Skeletal muscle satellite cell (primary cell): ENCODE data around the gene SCNN1A.

Experiments used
- H3K27me3 ChIP-seq: 2 replicates; pipeline ENCODE4 v1.7.0; 2013; ENCODE audit warnings: low read length; ENCODE audit not compliant: control insufficient read depth, insufficient read depth
- H3K36me3 ChIP-seq: 2 replicates; pipeline ENCODE4 v1.7.0; 2013; ENCODE audit warnings: mild to moderate bottlenecking, control low read depth, low read length; ENCODE audit not compliant: insufficient read depth
- H3K4me1 ChIP-seq: 2 replicates; pipeline ENCODE4 v1.7.0; 2013; ENCODE audit warnings: low read length; ENCODE audit not compliant: control insufficient read depth, insufficient read depth
- H3K4me2 ChIP-seq: 2 replicates; pipeline ENCODE4 v1.7.0; 2013; ENCODE audit warnings: mild to moderate bottlenecking, low read length
- H3K4me3 ChIP-seq: 2 replicates; pipeline ENCODE4 v1.7.0; 2013; ENCODE audit warnings: low read length
- H3K9ac ChIP-seq: 2 replicates; pipeline ENCODE4 v1.7.0; 2013; ENCODE audit warnings: mild to moderate bottlenecking, low read depth, low read length, moderate library complexity
- H3K9me3 ChIP-seq: replicated peaks from 2 replicates; pipeline ENCODE4 v1.7.0; 2013; ENCODE audit warnings: mild to moderate bottlenecking, control low read depth, low read length

The SCNN1A gene

DNA sequence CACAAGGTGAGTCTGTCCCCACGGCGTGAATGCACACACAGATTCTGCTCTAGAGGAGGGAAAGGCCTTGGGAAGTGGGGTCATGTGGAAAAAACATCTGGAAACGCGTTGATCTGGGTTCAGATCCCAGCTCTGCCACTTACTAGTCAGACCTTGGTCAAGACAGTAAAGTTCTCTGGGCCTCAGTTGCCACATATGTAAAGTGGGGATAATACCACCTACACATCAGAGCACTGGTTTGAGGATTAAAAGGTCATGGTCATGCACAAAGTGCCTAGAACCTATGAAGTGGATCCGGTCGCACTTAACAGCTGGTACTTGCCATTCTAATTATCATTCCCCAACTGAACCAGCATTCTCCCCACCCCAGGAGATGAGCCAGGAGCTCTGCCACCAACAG is 60.2 kb downstream of the SCNN1A start:
- Histone ChIP-seq H3K4me3 (no peak overlapping the region), H3K27me3 (peaks cover 11% of the 10 kb centered on the region), H3K9me3 (no peaks in the 10 kb centered on the region), H3K9ac (no peak overlapping the region), H3K4me2 (no peak overlapping the region), H3K4me1 (peaks cover 7% of the 10 kb centered on the region), H3K36me3 (no peaks in the 10 kb centered on the region)

DNA sequence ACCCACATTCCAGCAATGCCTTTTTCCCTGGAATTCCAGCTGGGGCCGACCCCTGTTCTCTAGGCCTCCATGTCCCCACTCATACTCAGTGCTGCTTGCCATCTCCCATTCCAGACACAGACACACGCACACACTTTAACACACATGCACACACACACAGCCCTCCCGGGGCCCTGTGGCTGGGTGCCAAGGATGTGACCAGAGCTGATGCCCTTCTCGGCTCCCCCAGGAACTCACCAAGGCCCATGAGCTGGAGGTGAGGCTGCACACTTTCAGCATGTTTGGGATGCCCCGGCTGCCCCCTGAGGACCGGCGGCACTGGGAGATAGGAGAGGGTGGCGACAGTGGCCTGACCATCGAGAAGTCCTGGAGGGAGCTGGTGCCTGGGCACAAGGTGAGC is 60.6 kb downstream of the SCNN1A start:
- Histone ChIP-seq H3K36me3 (no peaks in the 10 kb centered on the region), H3K4me2 (no peak overlapping the region), H3K9me3 (no peaks in the 10 kb centered on the region), H3K27me3 (peaks cover 14% of the 10 kb centered on the region), H3K9ac (no peak overlapping the region), H3K4me1 (peaks cover 7% of the 10 kb centered on the region), H3K4me3 (no peak overlapping the region)

DNA sequence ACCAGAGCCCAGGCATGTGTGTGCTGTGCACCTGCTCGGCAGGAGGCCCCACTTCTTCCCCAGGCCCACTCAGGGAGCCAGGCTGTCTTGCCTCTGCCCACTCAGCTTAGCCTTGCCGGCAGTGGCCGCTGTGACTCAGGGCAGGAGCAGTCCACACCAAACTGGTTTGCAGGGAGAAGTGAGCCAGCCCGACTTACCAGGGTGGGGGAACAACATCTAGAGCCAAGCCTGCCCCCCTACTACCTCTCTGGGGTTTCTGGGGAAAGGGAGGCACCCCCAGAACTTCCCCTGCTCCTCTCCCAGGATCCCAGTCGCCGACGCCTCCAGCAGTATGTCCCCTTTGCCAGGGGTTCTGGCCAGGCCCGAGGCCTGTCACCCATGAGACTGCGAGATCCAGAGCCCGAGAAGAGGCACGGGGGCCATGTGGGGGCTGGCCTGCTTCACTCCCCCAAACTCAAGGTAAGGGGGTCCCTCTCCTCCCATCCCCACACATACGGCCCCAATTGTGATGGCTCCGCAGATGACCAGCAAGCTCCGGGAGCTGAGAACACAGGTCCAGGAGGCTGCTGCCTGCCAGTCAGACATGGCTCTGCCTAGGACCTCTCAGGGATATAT is 61.9 kb downstream of the SCNN1A start:
- Histone ChIP-seq H3K4me1 (peaks cover 7% of the 10 kb centered on the region), H3K9me3 (no peaks in the 10 kb centered on the region), H3K27me3 (peaks cover 21% of the 10 kb centered on the region), H3K36me3 (no peaks in the 10 kb centered on the region), H3K9ac (no peak overlapping the region), H3K4me3 (no peak overlapping the region), H3K4me2 (no peak overlapping the region)

DNA sequence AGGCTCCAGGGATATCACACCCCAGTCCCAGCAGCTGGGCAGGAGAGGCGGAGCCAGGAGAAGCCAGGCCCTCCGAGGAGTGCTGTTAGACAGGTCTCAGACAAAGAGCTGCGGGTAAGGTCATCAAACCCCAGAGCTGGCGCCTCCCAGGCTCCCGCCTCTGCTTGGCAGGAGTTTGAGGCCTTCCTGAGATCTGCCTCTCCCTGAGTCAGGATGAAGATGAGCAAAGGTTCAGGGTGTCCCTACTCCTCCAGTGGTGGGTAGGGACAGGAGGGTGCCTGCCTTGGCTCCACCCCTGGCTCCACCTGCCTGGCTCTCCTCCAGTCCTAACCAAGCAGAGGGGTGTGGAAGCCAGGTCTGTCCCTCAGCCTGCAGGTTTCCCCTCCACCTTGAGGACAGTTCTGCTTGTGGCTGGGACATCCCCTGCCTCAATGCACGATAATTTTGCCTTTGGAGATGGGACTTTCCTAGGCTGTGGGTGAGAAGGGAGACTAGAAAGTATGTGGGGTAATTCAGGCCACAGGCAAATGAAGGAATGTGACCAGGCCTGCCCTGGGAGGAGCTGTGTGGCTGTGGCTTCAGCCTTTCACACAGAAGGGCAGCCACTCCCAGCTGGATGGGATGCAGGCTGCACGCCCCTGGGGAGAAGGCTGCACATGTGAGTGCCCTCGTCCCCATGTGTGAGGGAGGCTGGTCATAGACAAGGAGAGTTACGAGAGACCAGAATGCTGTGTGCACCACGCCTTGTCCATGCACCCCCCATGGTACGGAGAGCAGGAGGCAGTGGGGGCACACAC is 62.6 kb downstream of the SCNN1A start:
- Histone ChIP-seq H3K36me3 (no peaks in the 10 kb centered on the region), H3K4me2 (no peak overlapping the region), H3K9ac (no peak overlapping the region), H3K27me3 (peaks cover 21% of the 10 kb centered on the region), H3K4me3 (no peak overlapping the region), H3K4me1 (peaks cover 7% of the 10 kb centered on the region), H3K9me3 (no peaks in the 10 kb centered on the region)

DNA sequence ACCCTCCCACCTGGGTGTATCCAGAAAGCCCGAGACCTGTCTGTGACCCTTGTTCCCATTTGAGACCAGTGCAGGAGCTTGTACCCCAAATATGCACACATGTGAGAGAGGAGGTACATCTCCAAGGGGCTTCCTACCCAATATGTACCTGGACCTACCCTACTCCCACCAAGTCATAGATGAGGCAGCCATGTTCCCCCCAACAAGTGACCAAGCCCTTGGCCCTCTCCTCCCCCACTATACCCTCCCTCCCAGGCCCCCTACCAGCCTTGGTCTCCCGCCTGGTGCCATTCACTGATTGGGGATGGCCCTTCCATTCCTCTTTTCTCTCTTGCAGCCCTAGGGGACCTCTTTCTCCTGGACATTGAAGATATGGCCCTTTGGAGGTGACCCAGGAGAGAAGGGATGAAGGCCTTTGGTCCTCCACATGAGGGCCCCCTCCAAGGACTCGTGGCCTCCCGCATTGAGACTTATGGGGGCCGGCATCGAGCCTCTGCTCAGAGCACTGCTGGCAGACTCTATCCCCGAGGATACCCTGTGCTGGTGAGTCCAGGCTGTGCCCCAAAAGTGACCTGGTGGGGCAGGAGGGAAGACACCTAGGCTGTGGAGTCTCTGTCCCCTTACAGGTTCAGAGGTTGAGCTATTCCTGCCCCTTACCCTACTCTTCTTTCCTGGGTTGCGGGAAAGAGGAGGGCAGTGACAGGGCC is 63.4 kb downstream of the SCNN1A start:
- H3K9me3 ChIP-seq: no peaks in the 10 kb centered on the region
- H3K27me3 ChIP-seq: peaks cover 21% of the 10 kb centered on the region
- H3K4me1 ChIP-seq: peaks cover 7% of the 10 kb centered on the region
- no peak overlapping the region for H3K4me2 ChIP-seq
- no peak overlapping the region for H3K4me3 ChIP-seq
- H3K36me3 ChIP-seq: no peaks in the 10 kb centered on the region
- no peak overlapping the region for H3K9ac ChIP-seq

DNA sequence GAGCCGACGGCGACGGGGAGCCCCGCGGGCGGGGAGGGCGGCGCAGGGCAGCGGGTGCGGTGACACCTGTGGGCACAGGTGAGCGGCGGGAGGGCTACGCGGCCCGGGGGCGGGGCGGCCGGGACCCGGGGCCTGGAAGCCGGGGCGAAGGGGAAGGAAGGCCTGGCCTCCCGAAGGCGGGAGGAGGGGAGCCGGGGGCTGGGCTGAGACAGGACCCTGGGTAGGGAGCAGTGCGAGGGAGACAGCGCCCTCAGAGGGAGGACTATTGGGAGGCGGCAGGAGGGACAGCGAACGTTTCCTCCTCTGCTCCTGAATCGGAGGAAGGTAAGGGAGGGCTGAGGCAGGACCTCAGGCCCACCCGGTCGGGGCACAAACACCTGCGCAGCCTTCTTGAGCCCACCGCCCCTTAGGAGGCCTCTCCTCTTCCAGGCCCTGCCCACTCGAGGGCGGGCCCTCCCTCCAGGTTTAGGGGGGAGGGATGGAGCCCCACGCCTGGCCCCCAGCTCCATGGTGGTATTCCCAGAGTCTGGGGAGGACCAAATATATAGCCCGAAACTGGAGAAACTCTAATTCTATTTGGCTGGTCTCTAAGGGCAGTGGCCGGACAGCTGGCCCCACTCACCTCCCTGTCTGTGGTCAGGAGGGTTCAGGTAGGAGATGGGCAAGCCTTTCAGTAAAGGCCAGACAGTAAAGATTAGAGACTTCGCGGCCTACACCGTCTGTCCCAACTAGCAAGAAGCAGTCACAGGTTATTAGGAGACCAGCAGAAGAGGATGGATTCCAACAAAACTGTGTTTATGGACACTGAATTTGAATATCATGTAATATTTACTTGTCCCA is 64.4 kb downstream of the SCNN1A start:
- peaks cover 7% of the 10 kb centered on the region for H3K4me1 ChIP-seq
- H3K9ac ChIP-seq: no peak overlapping the region
- peak overlapping the region; percentile 52 for H3K4me2 ChIP-seq
- no peaks in the 10 kb centered on the region for H3K9me3 ChIP-seq
- peak overlapping the region; percentile 30 for H3K4me3 ChIP-seq
- peaks cover 21% of the 10 kb centered on the region for H3K27me3 ChIP-seq
- no peaks in the 10 kb centered on the region for H3K36me3 ChIP-seq

DNA sequence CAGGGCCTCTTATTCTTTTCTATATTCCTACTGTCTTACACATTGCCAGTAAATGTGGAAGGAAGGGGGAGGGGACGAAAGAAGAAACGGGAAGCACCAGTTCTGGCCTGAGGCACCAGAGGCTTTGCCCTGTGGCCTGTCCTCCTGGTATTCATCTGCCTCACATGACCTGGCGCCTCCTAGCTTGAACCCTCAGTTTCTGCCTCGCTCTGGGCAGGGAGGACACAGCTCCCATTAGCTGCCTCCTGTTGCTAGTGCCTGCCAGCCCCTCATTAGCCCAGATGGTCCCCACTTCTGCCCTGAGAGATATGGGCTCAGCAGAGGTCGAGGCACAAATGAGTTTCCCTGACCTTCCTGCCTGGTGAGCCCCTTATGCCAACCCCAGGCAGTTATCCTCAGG is 67.8 kb downstream of the SCNN1A start:
- Histone ChIP-seq H3K4me1 (no peaks in the 10 kb centered on the region), H3K4me2 (no peak overlapping the region), H3K36me3 (no peaks in the 10 kb centered on the region), H3K9me3 (no peaks in the 10 kb centered on the region), H3K27me3 (peaks cover 35% of the 10 kb centered on the region), H3K4me3 (no peak overlapping the region), H3K9ac (no peak overlapping the region)

DNA sequence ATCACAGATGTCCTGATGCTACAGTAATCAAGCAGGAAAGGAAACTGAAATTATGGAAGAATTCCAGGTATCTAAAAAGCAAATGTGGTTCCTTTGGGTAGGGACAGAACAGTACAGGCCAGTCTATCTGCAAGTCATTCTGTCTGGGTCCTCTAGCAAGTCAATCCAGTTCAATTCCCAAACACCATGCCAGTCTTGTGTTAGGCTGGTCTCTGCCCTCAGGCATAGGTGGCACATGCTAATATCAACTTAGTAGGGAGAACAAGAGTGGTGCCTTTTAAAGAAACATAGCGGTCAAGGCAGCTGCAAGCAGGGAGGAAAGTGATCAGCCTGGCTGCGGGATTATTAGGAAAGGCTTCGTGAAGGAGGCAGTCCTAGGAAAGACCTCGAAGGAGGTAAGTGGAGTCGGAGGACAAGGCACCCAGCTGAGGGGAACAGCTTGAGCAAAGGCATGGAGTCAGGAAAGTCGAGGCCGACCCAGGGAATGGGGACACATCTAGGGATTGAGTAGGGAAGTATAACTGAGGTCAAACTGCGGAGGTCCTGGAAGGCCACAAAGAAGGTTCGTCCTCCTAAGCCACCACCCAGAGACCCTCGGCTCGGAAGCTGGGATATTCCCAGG is 68.7 kb downstream of the SCNN1A start:
- H3K27me3 ChIP-seq: peaks cover 35% of the 10 kb centered on the region
- H3K4me1 ChIP-seq: no peaks in the 10 kb centered on the region
- H3K4me3 ChIP-seq: no peak overlapping the region
- H3K36me3 ChIP-seq: no peaks in the 10 kb centered on the region
- no peak overlapping the region for H3K4me2 ChIP-seq
- no peaks in the 10 kb centered on the region for H3K9me3 ChIP-seq
- H3K9ac ChIP-seq: no peak overlapping the region

DNA sequence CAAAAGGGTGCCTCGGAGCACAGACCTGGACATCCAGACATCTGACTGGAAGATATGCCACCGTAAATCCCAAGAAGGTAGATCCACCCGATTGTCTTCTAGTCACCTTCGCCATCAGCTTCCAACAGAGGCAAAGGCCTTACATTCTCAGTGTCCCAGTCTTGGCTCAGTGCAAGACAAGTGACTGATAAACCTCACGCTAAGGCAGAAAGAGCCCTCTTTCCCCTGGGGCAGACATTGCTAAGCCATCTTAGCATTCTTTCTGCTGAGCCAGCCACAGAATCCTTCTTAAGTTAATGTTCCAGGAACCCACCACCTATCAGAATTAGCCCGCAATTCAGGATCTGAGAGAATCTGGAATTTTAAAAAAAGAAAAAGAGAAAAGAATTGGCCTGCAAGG is 69.2 kb downstream of the SCNN1A start:
- no peaks in the 10 kb centered on the region for H3K9me3 ChIP-seq
- H3K4me2 ChIP-seq: no peak overlapping the region
- H3K27me3 ChIP-seq: peaks cover 31% of the 10 kb centered on the region
- no peaks in the 10 kb centered on the region for H3K36me3 ChIP-seq
- no peak overlapping the region for H3K9ac ChIP-seq
- no peak overlapping the region for H3K4me3 ChIP-seq
- H3K4me1 ChIP-seq: no peaks in the 10 kb centered on the region

DNA sequence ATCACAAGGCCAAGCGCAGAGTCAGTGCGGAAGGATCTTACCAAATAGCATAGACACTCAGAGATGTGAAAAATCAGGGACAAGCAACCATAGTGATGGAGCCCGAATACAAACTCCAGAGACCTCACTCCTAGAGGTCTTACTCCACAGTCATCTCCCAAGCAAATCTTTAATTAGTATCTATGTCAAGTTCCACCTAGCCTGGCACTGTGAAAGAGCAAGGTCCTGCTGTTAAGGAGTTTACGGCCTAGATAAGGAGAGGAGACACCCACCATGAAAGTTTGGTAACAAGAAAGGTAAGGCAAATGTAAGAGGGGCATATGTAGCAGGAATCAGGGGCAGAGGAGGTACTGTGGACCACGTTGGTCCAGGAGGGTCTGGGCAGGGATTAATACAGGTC is 72.3 kb downstream of the SCNN1A start:
- Histone ChIP-seq H3K4me1 (no peaks in the 10 kb centered on the region), H3K9ac (no peak overlapping the region), H3K9me3 (no peaks in the 10 kb centered on the region), H3K36me3 (no peaks in the 10 kb centered on the region), H3K27me3 (peaks cover 13% of the 10 kb centered on the region), H3K4me2 (no peak overlapping the region), H3K4me3 (no peak overlapping the region)

DNA sequence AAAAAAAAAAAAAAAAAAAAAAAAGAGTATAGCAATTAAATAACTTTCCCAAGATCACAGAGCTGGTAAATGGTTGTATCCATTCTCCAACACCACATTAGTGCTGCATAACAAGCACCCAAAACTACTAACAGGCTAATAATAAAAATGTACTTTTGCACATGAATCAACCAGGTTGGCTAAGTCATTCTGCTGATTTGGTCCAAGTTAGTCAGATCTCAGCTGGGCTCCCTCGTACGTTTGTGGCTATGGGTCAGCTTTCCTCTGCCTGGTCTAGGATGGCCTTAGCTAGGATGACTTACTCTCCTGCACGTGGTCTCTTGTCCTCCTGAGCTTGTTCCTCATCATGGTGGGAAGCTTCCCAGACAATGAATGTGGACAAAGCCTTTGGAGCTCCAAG is 72.7 kb downstream of the SCNN1A start:
- no peaks in the 10 kb centered on the region for H3K9me3 ChIP-seq
- H3K4me3 ChIP-seq: no peak overlapping the region
- no peaks in the 10 kb centered on the region for H3K36me3 ChIP-seq
- peaks cover 4% of the 10 kb centered on the region for H3K4me1 ChIP-seq
- no peak overlapping the region for H3K9ac ChIP-seq
- no peak overlapping the region for H3K4me2 ChIP-seq
- peaks cover 13% of the 10 kb centered on the region for H3K27me3 ChIP-seq
